Right lobe of liver (tissue), 4 donors: Measurements from ENCODE around the gene EPHB6.

Experiments used
- CTCF ChIP-seq, 4 donors: fragments of 200-600 bp in 3 of 4; fragments of 450-650 bp in 1 of 4; IDR thresholded peaks; one replicate each; pipeline versions ENCODE4 v1.5.1 to v1.8.0; 2016 to 2022; ENCODE audit warnings: antibody characterized with exemption in 4 of 4, mild to moderate bottlenecking in 2 of 4
- POLR2A ChIP-seq: fragments of 450-650 bp; IDR thresholded peaks from one replicate; pipeline ENCODE4 v1.6.1; 2017; ENCODE audit warnings: antibody characterized with exemption, mild to moderate bottlenecking
- donor health status: DM: no; HTN: no; CAD: no.
- donor health status: DM: no; HTN: no; CAD: no.
- donor health status: DM: no; HTN: yes; CAD: no.

- no peak for TF ChIP-seq CTCF (IDR thresholded peaks at IDR 0.05)
- no peak for TF ChIP-seq POLR2A
Measured at GRCh38 chr7:142814451-142814850, 40.4 kb upstream of the EPHB6 start.
